Calu3 (cell line): ENCODE results near the gene LAMC3. TPM values are rescaled to one million over a fixed set of nuclear protein-coding genes. Genes with fewer than 3 reads are reported as not detected.

ENCODE experiments used
- BruUV-seq: library from RNA; stranded (reverse); fragments of 400-500 nt; replicated peaks from 2 replicates; lab custom pipeline; 2021; lab: Mats Ljungman, UMichigan
- CTCF ChIA-PET: fragments of 300-600 bp; sonication (Branson Sonifier 250); formaldehyde crosslinking; loops from one replicate; lab custom pipeline; 2022; ENCODE audit warnings: antibody characterized with exemption; lab: Charles Lee
- DNase-seq: peaks from one replicate; pipeline ENCODE4 v3.0.0; 2022
- H3K27ac Mint-ChIP-seq: one replicate; pipeline ENCODE4 v1.8.0; 2022; ENCODE audit warnings: mixed read lengths; ENCODE audit not compliant: unreplicated experiment
- H3K27me3 Mint-ChIP-seq: one replicate; pipeline ENCODE4 v1.8.0; 2022; ENCODE audit warnings: mixed read lengths; ENCODE audit not compliant: unreplicated experiment
- H3K36me3 Mint-ChIP-seq: one replicate; pipeline ENCODE4 v1.8.0; 2022; ENCODE audit warnings: mild to moderate bottlenecking, moderate library complexity, mixed read lengths; ENCODE audit not compliant: insufficient read depth, unreplicated experiment
- H3K4me1 Mint-ChIP-seq: one replicate; pipeline ENCODE4 v1.8.0; 2022; ENCODE audit warnings: mild to moderate bottlenecking, low read depth, mixed read lengths; ENCODE audit not compliant: unreplicated experiment
- H3K4me3 Mint-ChIP-seq: one replicate; pipeline ENCODE4 v1.8.0; 2022; ENCODE audit warnings: mild to moderate bottlenecking, low read depth, moderate library complexity, mixed read lengths; ENCODE audit not compliant: unreplicated experiment
- H3K9me3 Mint-ChIP-seq: one replicate; pipeline ENCODE4 v1.8.0; 2022; ENCODE audit warnings: low read depth, mixed read lengths; ENCODE audit not compliant: unreplicated experiment
- intact Hi-C: fragments of 100-400 bp; cut with micrococcal nuclease; formaldehyde crosslinking; loops from one replicate; pipeline ENCODE4 v1.10.0; 2022; ENCODE audit not compliant: unreplicated experiment
- total RNA-seq: library from RNA; stranded (reverse); gene quantifications from 2 replicates; pipeline ENCODE4 v1.2.3, GENCODE V29; 2022
- TF ChIP-seq, protein P1 (sequence below): fragments of 200-600 bp; IDR thresholded peaks from one replicate; pipeline ENCODE4 v1.8.0; 2022; ENCODE audit warnings: antibody characterized with exemption; ENCODE audit not compliant: unreplicated experiment

Gene LAMC3
- total RNA-seq, 1 experiment from 2014 or later = not detected

DNA sequence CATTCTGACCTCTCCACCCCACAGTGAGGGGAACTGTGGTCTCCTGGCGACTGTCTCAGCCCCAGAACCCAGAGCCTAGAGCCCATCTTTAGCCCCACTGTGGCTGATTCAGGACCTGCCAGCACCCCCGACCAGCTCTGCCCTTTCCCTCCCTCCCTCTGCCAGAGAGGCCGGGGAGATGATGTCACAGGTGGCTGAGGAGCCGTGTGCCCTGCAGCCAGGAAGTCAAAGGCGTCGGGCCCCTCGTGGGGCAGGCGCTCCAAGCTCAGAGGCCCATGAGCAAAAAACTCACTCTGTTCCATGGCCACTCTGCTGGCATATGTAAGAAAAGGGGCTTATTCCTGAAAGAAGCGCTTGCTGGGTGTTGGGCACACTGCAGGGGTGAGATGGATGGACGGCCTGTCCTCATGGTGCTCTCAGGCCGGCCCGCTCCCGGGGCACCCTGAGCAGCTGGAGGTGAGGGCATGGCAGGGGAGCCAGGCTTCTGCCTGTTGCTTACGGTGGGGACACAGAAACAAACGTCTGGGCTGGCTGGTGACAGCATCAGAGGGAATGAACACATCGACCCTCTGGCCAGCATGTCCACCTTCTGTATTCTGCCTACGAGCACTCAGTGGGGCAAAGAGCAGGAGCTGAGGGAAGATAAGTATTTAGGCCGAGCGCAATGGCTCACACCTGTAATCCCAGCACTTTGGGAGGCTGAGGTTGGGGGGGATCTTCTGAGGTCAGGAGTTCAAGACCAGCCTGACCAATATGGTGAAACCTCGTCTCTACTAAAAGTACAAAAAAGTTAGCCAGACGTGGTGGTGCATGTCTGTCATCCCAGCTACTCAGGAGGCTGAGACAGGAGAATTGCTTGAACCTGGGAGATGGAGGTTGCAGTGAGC lies 41.1 kb downstream of the LAMC3 start:
- H3K4me3 Mint-ChIP-seq = no peak overlapping the region
- TF ChIP-seq, protein P1, sequence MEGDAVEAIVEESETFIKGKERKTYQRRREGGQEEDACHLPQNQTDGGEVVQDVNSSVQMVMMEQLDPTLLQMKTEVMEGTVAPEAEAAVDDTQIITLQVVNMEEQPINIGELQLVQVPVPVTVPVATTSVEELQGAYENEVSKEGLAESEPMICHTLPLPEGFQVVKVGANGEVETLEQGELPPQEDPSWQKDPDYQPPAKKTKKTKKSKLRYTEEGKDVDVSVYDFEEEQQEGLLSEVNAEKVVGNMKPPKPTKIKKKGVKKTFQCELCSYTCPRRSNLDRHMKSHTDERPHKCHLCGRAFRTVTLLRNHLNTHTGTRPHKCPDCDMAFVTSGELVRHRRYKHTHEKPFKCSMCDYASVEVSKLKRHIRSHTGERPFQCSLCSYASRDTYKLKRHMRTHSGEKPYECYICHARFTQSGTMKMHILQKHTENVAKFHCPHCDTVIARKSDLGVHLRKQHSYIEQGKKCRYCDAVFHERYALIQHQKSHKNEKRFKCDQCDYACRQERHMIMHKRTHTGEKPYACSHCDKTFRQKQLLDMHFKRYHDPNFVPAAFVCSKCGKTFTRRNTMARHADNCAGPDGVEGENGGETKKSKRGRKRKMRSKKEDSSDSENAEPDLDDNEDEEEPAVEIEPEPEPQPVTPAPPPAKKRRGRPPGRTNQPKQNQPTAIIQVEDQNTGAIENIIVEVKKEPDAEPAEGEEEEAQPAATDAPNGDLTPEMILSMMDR = no peak
- H3K27ac Mint-ChIP-seq = no peak overlapping the region
- DNase-seq = no peak
- BruUV-seq = no TSS peak
- H3K4me1 Mint-ChIP-seq = no peaks in the 10 kb centered on the region
- CTCF ChIA-PET = no interaction called here
- peaks cover 27% of the 10 kb centered on the region for H3K27me3 Mint-ChIP-seq
- intact Hi-C loops = loop anchor here (5.0 kb wide), 1 partner anchor 183 kb away; no protein-coding TSS in a partner anchor
- peaks cover 4% of the 10 kb centered on the region for H3K36me3 Mint-ChIP-seq
- H3K9me3 Mint-ChIP-seq = no peaks in the 10 kb centered on the region

DNA sequence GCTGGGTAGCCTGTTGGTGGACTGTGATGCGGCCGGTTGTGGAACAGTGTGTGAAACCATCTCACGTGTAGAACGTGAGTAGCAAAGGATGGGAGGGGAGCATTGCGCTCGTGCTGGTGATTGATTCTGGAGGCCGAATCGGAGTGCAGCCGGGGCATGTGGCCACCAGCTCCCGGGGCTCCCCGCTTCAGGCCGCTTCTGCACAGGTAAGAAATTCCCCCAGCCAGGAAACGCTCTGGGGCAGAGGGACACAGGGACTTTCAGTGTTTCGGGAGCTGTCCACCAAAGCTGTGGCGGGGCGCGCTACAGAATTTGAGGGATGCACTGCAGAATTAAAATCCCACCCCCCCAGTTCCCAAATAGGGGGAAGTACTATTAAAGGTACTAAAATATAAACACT lies 41.9 kb downstream of the LAMC3 start:
- CTCF ChIA-PET = no interaction called here
- TF ChIP-seq, protein P1 = no peak
- Mint-ChIP-seq H3K27ac (no peak overlapping the region), H3K27me3 (peaks cover 27% of the 10 kb centered on the region), H3K4me3 (no peak overlapping the region), H3K9me3 (no peaks in the 10 kb centered on the region), H3K36me3 (peaks cover 4% of the 10 kb centered on the region), H3K4me1 (no peaks in the 10 kb centered on the region)
- no TSS peak for BruUV-seq
- DNase-seq = no peak
- intact Hi-C loops = no loop called here

DNA sequence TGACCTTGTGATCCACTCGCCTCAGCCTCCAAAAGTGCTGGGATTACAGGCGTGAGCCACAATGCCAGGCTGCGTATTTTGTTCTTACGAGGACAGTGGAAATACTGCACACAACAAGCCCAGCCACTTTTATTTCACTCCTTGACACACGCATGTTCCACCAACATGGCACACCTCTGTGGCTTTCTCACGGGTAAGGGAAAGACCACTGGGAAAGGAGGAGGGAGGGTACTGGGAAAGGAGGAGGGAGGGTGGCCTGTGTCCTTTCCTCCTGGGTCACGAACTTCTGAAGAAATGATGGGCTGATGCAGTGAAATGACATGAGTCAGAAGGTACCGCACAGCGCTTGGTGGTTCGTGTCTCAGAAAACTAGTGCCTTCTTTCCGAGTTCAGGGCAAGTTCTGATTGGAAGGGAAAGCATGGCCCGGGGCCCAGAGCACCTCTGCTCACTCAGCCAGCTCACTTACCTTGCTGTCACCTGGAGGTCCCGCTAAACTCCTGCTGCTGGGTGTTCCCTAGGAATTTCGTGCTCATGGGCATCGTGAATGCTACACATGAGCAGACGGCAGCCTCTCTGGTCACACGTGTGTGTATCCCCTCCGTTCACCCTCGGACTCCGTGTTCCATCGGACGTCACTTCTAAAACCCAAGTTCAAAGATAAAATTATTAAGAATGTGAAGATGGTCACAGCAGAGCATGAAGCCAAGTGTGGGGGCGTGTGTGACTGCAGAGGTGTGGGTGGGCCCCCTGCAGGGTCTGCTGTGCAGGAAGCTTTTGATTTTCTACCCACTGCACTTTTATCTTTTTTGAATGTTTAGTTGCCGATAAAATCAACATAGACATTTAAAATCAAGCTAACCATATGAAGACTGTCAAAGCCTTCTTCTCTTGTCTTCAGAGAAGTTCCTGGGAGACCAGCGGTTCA lies 42.9 kb downstream of the LAMC3 start:
- Mint-ChIP-seq H3K27me3 (peaks cover 27% of the 10 kb centered on the region), H3K4me3 (no peak overlapping the region), H3K4me1 (no peaks in the 10 kb centered on the region), H3K27ac (no peak overlapping the region), H3K36me3 (peaks cover 4% of the 10 kb centered on the region), H3K9me3 (no peaks in the 10 kb centered on the region)
- BruUV-seq = no TSS peak
- CTCF ChIA-PET = no interaction called here
- intact Hi-C loops = no loop called here
- DNase-seq = no peak
- TF ChIP-seq, protein P1 = no peak

DNA sequence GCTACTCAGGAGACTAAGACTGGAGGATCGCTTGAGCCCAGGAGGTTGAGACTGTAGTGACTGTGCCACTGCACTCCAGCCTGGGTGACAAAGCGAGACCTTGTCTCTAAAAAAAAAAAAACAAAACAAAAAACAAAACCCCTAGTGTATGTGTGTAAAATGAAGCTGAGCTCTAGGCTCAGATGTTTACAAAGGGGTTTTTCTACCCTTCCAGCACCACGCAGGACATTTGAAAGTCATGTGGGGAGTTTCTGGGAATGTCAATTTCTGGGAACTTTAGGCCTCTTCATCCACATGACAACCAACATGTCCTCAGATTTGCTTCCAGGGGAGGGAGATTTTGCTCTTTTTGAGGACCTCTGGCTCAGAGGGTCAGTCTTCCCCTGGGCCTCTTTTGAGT lies 44.9 kb downstream of the LAMC3 start:
- peaks cover 4% of the 10 kb centered on the region for H3K36me3 Mint-ChIP-seq
- TF ChIP-seq, protein P1 = no peak
- no peak overlapping the region for H3K27ac Mint-ChIP-seq
- H3K4me3 Mint-ChIP-seq = no peak overlapping the region
- peaks cover 27% of the 10 kb centered on the region for H3K27me3 Mint-ChIP-seq
- no peaks in the 10 kb centered on the region for H3K9me3 Mint-ChIP-seq
- DNase-seq = no peak
- CTCF ChIA-PET = interaction anchor here (0.6 kb wide), 1 partner anchor 249 kb away, joined by 12 read pairs; no protein-coding TSS in a partner anchor
- intact Hi-C loops = no loop called here
- no peaks in the 10 kb centered on the region for H3K4me1 Mint-ChIP-seq
- no TSS peak for BruUV-seq
